HG03439 (cell line): ENCODE measurements around the gene ACBD6.
"Not testable (repeated sequence)": the region's sequence is repeated elsewhere in the genome, so short reads cannot be mapped to it uniquely, and the experiment has no call there.

Experiments used
- ATAC-seq: cut with Tn5 transposase; IDR thresholded peaks from one replicate; pipeline ENCODE4 v1.9.1; 2021; ENCODE audit warnings: mild to moderate bottlenecking, moderate library complexity; ENCODE audit not compliant: unreplicated experiment

ACBD6 gene

DNA sequence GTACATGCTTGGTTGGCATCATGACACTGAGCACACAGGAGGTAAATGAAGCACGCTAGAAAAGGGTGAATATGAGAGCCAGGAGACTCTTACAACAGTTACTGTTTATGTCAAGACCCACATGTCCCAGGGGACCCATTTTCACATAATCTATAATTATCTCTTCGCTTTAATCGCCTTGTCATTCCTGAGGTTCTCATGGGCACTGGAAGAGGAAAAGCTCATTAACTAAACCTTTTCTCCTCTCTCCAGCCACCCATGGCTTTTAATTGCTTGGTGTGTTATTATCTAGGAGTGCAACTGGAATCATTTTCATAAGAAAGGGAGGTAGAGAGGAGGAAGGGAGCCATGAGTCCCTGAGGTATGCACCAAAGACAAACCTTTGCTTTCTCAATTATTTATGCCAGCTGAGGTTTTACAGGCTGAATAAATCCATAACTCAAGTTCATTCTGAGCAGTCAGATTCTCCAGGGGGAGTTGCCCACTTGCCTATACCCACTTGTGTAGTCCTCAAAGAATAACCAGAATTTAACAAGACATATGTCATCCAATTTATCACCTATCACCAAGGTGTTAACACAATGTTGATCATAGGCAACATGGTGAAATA is 77.4 kb downstream of the ACBD6 start:
- ATAC-seq: no peak

- no peak for ATAC-seq
Observed at GRCh38 chr1:180421614-180422013, 80.8 kb downstream of the ACBD6 start.

GRCh38 chr1:180421145-180421544 is 81.2 kb downstream of the ACBD6 start:
- ATAC-seq: not testable (repeated sequence)

- no peak for ATAC-seq
Observed at GRCh38 chr1:180415985-180416633, 86.3 kb downstream of the ACBD6 start.

GRCh38 chr1:180415236-180415848 is 87.0 kb downstream of the ACBD6 start:
- ATAC-seq: no peak

DNA sequence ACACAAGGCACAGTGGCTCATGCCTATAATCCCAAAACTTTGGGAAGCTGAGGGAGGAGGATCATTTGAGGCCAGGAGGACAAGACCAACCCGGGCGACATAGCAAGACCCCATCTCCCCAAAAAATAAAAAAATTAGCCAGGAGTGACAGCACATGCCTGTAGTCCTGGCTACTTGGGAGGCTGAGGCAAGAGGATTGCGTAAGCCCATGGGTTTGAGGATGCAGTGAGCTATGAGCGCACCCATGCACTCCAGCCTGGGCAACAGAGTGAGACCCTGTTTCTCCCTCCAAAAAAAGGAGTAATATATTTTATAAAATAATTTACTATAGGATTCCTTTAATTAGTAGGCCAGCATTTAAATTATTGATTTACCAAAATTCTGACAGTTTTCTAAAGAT is 89.8 kb downstream of the ACBD6 start:
- no peak for ATAC-seq

DNA sequence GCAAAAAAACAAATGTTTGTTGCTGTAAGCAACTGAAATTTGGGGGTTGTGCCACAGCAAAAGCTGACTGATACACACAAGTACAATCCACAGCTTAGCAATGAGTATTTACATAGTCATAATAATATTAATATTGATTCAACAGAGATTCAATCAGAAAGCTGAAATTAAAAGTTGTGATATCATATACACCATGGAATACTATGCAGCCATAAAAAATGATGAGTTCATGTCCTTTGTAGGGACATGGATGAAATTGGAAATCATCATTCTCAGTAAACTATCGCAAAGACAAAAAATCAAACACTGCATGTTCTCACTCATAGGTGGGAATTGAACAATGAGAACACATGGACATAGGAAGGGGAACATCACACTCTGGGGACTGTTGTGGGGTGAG is 94.2 kb downstream of the ACBD6 start:
- not testable (repeated sequence) for ATAC-seq

- ATAC-seq: no peak
Observed at GRCh38 chr1:180407051-180407450, 95.3 kb downstream of the ACBD6 start.

DNA sequence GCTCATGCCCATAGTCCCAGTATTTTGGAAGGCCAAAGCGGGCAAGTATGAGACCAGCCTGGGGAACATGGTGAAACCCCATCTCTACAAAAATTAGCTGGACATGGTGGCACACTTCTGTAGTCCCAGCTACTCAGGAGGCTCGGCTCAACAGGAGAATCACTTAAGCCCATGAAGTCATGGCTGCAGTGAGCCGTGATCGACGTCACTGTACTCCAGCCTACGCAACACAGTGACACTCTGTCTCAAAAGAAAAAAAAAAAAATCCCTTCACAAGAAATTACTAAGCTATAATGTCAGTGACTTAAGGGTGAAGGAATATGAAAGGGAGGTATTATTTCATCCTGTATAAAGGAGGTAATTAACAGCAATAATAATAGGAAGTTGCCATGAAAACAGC is 99.8 kb downstream of the ACBD6 start:
- no peak for ATAC-seq

DNA sequence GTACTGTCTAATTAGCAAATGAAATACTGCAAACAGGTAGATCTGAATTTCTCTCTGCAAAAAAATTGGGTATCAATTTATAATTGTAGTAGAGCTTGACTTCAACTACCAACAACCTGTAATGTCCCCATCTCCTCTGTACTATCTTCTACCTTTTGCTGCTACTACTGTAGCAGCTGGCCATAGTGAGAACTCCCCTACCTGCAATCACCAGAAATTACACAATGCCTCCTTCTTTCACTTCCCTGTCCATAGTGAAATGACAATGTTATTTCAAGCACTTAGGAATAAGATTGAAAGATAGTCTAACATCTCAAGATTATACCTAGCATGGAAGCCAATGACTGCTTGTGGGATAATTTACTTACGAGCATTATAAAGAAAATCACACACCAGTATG is 100.4 kb downstream of the ACBD6 start:
- no peak for ATAC-seq

DNA sequence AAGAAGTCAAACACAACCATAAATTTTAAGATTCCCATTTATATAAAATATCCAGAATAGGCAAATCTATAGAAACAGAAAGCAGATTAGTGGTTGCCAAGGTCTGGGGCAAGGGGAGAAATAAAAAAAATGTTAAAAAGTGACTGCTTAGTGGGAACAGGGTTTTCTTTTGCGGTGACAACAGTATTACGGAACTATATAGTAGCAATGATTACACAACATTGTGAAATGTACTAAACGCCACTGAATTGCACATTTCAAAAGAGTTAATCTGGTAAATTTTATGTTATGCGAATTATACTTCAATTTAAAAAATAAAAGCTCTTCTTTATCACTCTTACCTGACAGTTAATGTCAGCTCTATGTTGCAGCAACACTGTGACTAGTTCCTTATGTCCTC is 105.2 kb downstream of the ACBD6 start:
- ATAC-seq: no peak

DNA sequence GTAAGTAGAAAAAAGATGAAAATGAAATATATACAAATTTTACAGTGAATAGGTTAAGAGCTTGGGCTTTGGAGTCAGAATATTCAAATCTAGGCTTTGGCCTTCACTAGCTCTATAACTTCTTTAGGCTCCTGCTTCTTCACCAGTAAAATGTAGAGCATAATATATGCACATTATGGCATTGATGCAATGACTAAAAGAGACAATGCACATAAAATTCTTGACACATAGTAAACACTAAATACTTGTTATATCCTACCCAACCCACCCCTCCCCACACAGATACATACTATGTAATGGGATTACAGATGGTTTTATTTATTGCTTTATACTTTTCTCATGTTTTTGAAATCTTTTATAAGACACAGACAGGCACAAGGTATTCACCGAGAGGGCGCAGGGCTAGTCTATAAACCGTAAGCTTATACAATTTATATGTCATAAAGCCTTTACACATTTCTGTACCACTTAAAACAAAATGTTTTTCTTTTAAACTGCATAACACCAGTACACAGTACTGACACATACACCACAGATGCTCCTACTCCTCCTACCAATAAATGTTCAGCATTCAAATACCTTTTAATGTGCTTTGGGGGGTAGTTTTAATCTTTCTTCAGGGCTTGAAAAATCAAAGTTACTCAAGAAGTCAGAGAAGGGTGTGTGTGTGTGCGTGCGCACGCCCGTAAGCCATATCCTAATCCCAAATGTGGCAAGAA is 109.8 kb downstream of the ACBD6 start:
- no peak for ATAC-seq

- no peak for ATAC-seq
Observed at GRCh38 chr1:180392020-180392419, 110.4 kb downstream of the ACBD6 start.

GRCh38 chr1:180387413-180387812 is 115.0 kb downstream of the ACBD6 start:
- no peak for ATAC-seq

- no peak for ATAC-seq
Observed at GRCh38 chr1:180386745-180387367, 115.5 kb downstream of the ACBD6 start.

GRCh38 chr1:180385144-180385543 is 117.2 kb downstream of the ACBD6 start:
- no peak for ATAC-seq

DNA sequence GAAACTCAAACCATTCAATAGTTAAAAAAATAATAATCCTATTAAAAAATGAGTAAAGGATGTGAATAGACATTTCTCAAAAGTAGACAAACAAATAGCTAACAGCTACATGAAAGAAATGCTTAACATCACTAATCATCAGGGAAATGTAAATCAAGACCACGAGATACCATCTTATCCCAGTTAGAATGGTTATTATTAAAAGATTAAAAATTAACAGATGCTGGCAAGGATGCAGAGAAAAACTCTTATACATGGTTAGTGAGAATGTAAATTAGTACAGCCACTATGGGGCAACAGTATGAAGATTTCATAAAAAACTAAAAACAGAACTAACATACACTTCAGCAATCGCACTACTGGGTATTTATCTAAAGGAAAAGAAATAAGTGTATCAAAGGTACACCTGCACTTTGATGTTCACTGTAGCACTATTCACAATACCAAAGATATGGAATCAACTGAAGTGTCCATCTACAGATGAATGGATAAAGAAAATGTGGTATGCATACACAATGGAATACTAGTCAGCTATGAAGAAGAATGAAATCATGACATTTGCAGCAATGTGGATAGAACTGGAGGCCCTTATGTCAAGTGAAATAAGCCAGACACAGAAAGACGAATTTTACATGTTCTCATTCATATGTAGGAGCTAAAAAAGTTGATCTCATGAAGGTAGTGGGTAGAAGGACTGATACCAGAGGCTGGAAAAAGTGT is 117.9 kb downstream of the ACBD6 start:
- no peak for ATAC-seq

DNA sequence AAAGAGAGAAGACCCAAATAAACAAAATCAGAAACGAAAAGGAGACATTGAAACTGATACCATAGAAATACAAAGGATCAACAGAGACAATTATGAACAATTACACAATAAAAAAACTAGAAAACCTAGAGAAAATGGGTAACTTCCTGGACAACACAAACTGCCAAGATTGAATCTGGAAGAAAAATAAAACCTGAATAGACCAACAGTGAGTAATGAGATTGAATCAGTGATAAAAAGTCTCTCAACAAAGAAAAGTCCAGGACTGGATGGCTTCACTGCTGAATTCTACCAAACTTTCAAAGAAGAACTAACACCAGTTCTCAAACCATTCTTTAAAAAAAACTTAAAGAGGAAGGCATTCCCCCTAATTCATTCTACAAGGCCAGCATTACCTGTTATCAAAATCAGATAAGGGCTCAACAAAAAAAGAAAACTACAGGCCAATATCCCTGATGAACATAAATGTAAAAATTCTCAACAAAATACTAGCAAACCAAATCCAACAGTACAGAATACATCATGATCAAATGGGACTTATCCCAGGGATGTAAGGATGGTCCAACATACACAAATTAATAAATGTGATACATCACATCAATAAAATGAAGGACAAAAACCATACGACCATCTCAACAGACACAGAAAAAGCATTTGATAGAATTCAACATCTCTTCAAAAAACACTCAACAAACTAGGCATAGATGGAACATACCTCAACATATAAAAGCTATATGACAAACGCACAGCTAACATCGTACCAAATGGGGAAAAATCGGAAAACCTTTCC is 119.9 kb downstream of the ACBD6 start:
- ATAC-seq: no peak

GRCh38 chr1:180381184-180381580 is 121.2 kb downstream of the ACBD6 start:
- no peak for ATAC-seq
